ENCODE measurements around the gene SH2D3C. TPM values are rescaled to one million over a fixed set of nuclear protein-coding genes. Genes with fewer than 3 reads are reported as not detected.

SH2D3C gene
- total and polyA plus RNA-seq, 5 donors from 2014 or later = 17.7 to 39.3 (median 24.2) TPM

DNA sequence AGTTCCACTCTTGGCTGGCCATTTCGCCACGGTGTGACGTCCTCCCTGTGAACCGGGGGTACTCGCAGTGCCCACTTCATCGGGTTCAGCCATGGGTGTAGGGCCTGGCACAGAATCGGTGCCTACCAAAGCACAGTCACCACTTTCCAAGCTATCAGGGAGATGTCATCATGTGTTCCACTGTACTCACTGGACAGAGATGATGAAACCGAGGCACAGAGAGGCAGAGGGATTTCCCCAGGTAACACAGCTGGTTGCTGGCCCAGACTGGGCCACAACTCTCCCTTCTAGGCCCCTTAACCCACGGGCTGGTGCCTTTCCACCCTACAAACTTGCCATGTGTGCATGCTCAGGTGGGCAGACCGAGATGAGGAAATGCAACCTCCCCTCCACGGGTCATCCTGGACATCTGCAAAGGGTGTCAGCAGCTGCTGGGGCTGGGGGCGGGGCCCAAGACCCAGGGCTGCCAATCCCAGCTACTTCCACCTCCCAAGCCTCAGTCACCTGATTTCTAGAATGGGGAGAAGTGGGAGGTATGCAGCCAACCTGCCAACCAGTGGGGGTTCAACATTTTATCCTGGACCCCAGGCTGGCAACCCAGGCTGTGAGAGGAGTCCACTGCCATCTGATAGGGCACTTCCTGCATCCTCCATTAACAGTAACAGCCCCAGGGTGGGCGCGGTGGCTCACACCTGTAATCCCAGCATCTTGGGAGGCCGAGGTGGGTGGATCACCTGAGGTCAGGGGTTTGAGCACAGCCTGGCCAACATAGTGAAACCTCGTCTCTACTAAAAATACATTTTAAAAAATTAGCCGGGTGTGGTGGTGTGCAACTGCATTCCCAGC lies 893 bp upstream of the SH2D3C start:
- Histone ChIP-seq H3K4me3 (ENCODE audit: low read depth, low read length) (peak overlapping the region; percentile 61), H3K27ac (ENCODE audit: insufficient read depth, low read length, poor library complexity, severe bottlenecking) (peak overlapping the region; percentile 90), H3K36me3 (ENCODE audit: control insufficient read depth, insufficient read depth, low read length) (peaks cover 3% of the 10 kb centered on the region), H3K4me1 (ENCODE audit: control insufficient read depth, insufficient read depth, low read length, poor library complexity, severe bottlenecking) (peaks cover 85% of the 10 kb centered on the region), H3K9me3 (ENCODE audit: control insufficient read depth in 2 of 2, low read length in 2 of 2) (no peaks in the 10 kb centered on the region), H3K27me3 (ENCODE audit: control insufficient read depth, insufficient read depth, low read length) (no peaks in the 10 kb centered on the region)
- no peaks in the 10 kb centered on the region for H3K9me3 Mint-ChIP-seq
- H3K4me1 Mint-ChIP-seq = peaks cover 13 to 68% (median 42%) of the 10 kb centered on the region in 4 donors
- peak overlapping the region; percentile 96 to 100 (median 98) for H3K4me3 Mint-ChIP-seq
- H3K36me3 Mint-ChIP-seq = peaks cover 1% of the 10 kb centered on the region
- ATAC-seq (ENCODE audit: low read depth in 2 of 2) (peak; percentile 10 to 36), DNase-seq (peak in 2 of 3 donors; percentile 33 to 56)
- no peaks in the 10 kb centered on the region for H3K27me3 Mint-ChIP-seq
- peak overlapping the region; percentile 91 to 94 (median 93) for H3K27ac Mint-ChIP-seq

DNA sequence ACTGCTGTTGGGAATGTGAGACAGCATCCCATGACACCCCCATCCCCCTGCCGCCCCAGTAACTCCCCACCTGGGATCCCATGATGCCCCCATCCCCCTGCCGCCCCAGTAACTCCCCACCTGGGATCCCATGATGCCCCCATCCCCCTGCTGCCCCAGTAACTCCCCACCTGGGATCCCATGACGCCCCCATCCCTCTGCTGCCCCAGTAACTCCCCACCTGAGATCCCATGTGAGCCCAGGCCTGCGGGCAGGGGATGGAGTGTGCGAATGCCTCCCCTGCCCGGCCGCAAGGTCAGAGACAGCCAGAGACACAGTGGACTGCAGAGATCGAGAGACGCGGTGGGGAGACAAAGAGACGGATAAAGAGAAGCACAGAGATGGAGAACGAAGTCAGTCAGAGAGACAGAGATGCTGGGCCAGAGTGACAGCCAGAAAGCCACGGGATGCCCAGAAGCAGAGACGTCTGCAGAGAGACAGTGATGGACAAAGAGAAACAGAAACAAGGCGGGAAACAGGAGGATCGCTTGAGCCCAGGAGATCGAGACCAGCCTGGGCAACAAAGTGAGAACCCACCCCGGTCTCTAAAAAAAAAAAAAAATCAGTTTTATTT lies 992 bp downstream of the SH2D3C start:
- H3K4me3 Mint-ChIP-seq = peak overlapping the region; percentile 96 to 100 (median 98)
- peak overlapping the region; percentile 93 to 98 (median 95) for H3K27ac Mint-ChIP-seq
- peak overlapping the region; percentile 90 for H3K27ac ChIP-seq (ENCODE audit: insufficient read depth, low read length, poor library complexity, severe bottlenecking)
- no peaks in the 10 kb centered on the region for H3K9me3 Mint-ChIP-seq
- H3K36me3 Mint-ChIP-seq = peaks cover 9% of the 10 kb centered on the region
- no peaks in the 10 kb centered on the region for H3K27me3 Mint-ChIP-seq
- DNase-seq (peak in 1 of 3 donors; percentile 43), ATAC-seq (ENCODE audit: low read depth in 2 of 2) (no peak)
- H3K27me3 ChIP-seq (ENCODE audit: control insufficient read depth, insufficient read depth, low read length) = no peaks in the 10 kb centered on the region
- H3K4me1 ChIP-seq (ENCODE audit: control insufficient read depth, insufficient read depth, low read length, poor library complexity, severe bottlenecking) = peaks cover 72% of the 10 kb centered on the region
- H3K9me3 ChIP-seq (ENCODE audit: control insufficient read depth in 2 of 2, low read length in 2 of 2) = no peaks in the 10 kb centered on the region
- peaks cover 22% of the 10 kb centered on the region for H3K36me3 ChIP-seq (ENCODE audit: control insufficient read depth, insufficient read depth, low read length)
- H3K4me3 ChIP-seq (ENCODE audit: low read depth, low read length) = peak overlapping the region; percentile 94
- H3K4me1 Mint-ChIP-seq = peaks cover 13 to 67% (median 30%) of the 10 kb centered on the region in 4 donors

DNA sequence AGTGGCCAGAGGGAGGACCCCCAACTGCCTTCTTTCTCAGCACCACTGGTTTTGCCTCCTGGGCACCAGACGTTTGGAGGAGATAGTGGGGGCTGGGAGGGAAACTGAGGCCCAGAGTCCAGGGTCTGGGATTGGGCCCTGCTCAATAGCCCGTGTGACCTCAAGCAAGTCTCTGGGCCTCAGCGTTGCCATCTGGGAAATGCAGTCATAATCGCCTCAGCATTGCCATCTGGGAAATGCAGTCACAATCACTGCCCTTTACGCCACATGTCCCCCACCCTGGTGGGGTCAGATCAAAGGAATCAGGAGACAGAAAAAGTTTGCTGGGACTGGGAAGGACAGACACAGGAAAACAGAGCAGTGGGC lies 1.6 kb downstream of the SH2D3C start:
- H3K4me1 ChIP-seq (ENCODE audit: control insufficient read depth, insufficient read depth, low read length, poor library complexity, severe bottlenecking) = peaks cover 67% of the 10 kb centered on the region
- peaks cover 11 to 66% (median 28%) of the 10 kb centered on the region in 4 donors for H3K4me1 Mint-ChIP-seq
- peak overlapping the region; percentile 96 to 100 (median 98) for H3K4me3 Mint-ChIP-seq
- H3K27ac Mint-ChIP-seq = peak overlapping the region; percentile 93 to 98 (median 95)
- peaks cover 22% of the 10 kb centered on the region for H3K36me3 ChIP-seq (ENCODE audit: control insufficient read depth, insufficient read depth, low read length)
- peak overlapping the region; percentile 89 for H3K4me3 ChIP-seq (ENCODE audit: low read depth, low read length)
- ATAC-seq (ENCODE audit: low read depth in 2 of 2) (no peak), DNase-seq (peak in 1 of 3 donors; percentile 40)
- H3K9me3 ChIP-seq (ENCODE audit: control insufficient read depth in 2 of 2, low read length in 2 of 2) = no peaks in the 10 kb centered on the region
- H3K9me3 Mint-ChIP-seq = no peaks in the 10 kb centered on the region
- H3K27me3 Mint-ChIP-seq = no peaks in the 10 kb centered on the region
- peaks cover 9% of the 10 kb centered on the region for H3K36me3 Mint-ChIP-seq
- no peaks in the 10 kb centered on the region for H3K27me3 ChIP-seq (ENCODE audit: control insufficient read depth, insufficient read depth, low read length)
- H3K27ac ChIP-seq (ENCODE audit: insufficient read depth, low read length, poor library complexity, severe bottlenecking) = peak overlapping the region; percentile 90

DNA sequence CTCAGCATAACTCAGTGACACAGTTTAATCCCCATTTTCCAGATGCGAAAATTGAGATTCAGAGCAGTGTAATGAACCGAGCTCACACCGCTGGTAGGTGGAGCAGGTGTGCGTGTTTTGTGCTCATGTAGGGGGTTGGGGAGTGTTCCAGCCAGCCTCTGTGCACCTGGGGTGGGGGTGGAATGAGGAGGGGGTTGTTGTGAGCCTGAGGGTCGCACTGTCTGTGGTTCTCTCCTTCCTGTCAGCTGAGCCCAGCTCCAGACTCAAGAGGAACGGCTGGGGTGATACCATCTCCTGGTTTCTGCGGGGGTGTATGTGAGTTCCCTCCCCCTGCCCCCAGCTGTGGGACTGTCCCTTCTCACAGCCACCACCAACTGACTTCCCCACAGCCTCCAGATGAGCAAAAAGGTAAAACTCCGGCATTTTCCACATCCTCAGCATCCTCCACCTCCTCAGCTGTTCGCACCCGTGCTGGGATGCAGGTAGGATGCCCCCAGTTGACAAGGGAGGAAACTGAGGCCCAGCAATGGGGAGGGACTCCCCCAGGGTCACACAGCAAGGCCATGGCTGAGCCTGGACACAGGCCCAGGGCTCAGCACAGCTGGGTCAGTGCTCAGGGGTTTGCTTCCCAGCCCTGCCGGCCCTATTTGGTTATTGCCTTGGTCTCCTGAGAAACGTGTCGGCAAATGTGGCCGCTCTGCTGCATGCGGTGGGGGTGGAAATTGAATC lies 2.1 kb downstream of the SH2D3C start:
- ATAC-seq (ENCODE audit: low read depth in 2 of 2) (peak; percentile 63 to 67), DNase-seq (peak; percentile 55 to 95 (median 83))
- Mint-ChIP-seq H3K4me1 (peaks cover 6 to 66% (median 26%) of the 10 kb centered on the region in 4 donors), H3K27ac (peak overlapping the region; percentile 93 to 98 (median 95)), H3K4me3 (peak overlapping the region; percentile 96 to 100 (median 98)), H3K27me3 (no peaks in the 10 kb centered on the region), H3K9me3 (no peaks in the 10 kb centered on the region), H3K36me3 (peaks cover 9% of the 10 kb centered on the region)
- no peaks in the 10 kb centered on the region for H3K9me3 ChIP-seq (ENCODE audit: control insufficient read depth in 2 of 2, low read length in 2 of 2)
- H3K4me3 ChIP-seq (ENCODE audit: low read depth, low read length) = peak overlapping the region; percentile 89
- peaks cover 67% of the 10 kb centered on the region for H3K4me1 ChIP-seq (ENCODE audit: control insufficient read depth, insufficient read depth, low read length, poor library complexity, severe bottlenecking)
- peaks cover 22% of the 10 kb centered on the region for H3K36me3 ChIP-seq (ENCODE audit: control insufficient read depth, insufficient read depth, low read length)
- H3K27me3 ChIP-seq (ENCODE audit: control insufficient read depth, insufficient read depth, low read length) = no peaks in the 10 kb centered on the region
- peak overlapping the region; percentile 90 for H3K27ac ChIP-seq (ENCODE audit: insufficient read depth, low read length, poor library complexity, severe bottlenecking)

DNA sequence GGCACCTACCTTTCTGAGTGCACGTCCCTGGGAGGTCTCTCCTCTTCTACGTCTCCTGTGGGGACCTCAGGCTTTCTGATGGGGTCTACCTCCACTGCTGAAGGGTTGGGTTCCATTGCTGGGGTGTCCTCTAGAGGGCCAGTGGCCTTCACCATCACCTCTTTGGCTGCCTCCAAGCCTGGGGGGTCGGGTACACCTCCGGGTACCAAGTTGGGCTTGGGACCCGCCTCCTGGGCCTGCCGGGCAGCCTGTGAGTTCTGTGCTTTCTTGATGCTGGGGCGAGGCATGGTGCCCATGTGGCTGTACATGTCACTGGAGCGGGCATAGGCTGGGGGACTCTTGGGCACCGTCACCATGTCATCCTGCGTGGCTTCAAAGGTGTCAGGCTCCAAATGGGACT lies 4.5 kb downstream of the SH2D3C start:
- Mint-ChIP-seq H3K27ac (peak overlapping the region in 2 of 3 donors; percentile 36 to 83), H3K4me3 (peak overlapping the region in 3 of 4 donors; percentile 54 to 94 (median 66)), H3K4me1 (peaks cover 5 to 68% (median 30%) of the 10 kb centered on the region in 4 donors), H3K36me3 (peaks cover 11% of the 10 kb centered on the region), H3K27me3 (no peaks in the 10 kb centered on the region), H3K9me3 (no peaks in the 10 kb centered on the region)
- H3K27me3 ChIP-seq (ENCODE audit: control insufficient read depth, insufficient read depth, low read length) = no peaks in the 10 kb centered on the region
- H3K4me1 ChIP-seq (ENCODE audit: control insufficient read depth, insufficient read depth, low read length, poor library complexity, severe bottlenecking) = peaks cover 68% of the 10 kb centered on the region
- H3K27ac ChIP-seq (ENCODE audit: insufficient read depth, low read length, poor library complexity, severe bottlenecking) = no peak overlapping the region
- ATAC-seq (ENCODE audit: low read depth in 2 of 2) = no peak
- H3K9me3 ChIP-seq (ENCODE audit: control insufficient read depth in 2 of 2, low read length in 2 of 2) = no peaks in the 10 kb centered on the region
- H3K4me3 ChIP-seq (ENCODE audit: low read depth, low read length) = no peak overlapping the region
- H3K36me3 ChIP-seq (ENCODE audit: control insufficient read depth, insufficient read depth, low read length) = peaks cover 22% of the 10 kb centered on the region
- no peak for DNase-seq

DNA sequence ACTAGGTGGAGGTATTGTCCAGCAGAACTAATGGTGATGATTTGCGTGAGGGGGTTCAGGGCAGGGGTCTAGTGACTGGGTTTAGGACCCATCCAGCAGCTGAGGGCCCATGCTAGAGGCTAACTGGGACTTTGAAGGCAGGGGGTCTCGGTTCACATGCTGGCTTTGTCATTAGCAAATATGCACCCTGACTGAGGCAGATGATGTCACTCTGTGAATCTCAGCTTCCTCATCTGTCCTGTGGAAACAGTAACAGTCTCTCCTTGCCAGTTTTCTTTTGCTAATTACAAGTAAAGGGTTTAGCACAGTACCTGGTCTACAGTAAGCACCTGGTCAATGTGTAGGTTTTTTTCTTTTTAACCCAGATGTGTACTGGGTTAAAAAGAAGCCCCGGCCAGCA lies 5.2 kb downstream of the SH2D3C start:
- no peaks in the 10 kb centered on the region for H3K9me3 ChIP-seq (ENCODE audit: control insufficient read depth in 2 of 2, low read length in 2 of 2)

DNA sequence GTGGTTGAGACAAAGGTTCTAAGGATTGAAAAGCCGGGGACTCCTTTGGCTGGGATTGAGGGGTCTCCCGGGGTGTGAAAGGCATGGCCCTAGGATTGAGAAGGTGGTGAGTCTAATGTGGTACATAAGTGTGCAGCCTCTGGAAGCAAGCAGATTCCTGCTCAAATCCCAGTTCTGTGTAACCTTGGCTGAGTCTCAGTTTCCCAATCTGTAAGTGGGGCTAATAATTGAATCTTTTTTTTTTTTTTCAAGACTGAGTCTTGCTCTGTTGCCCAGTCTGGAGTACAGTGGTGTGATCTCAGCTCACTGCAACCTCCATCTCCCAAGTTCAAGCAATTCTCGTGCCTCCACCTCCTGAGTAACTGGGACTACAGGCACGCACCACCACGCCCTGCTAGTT lies 5.9 kb downstream of the SH2D3C start:
- H3K9me3 Mint-ChIP-seq = no peaks in the 10 kb centered on the region
- H3K27ac Mint-ChIP-seq = peak overlapping the region in 2 of 3 donors; percentile 55 to 65
- Histone ChIP-seq H3K27me3 (ENCODE audit: control insufficient read depth, insufficient read depth, low read length) (no peaks in the 10 kb centered on the region), H3K27ac (ENCODE audit: insufficient read depth, low read length, poor library complexity, severe bottlenecking) (peak overlapping the region; percentile 97), H3K36me3 (ENCODE audit: control insufficient read depth, insufficient read depth, low read length) (peaks cover 22% of the 10 kb centered on the region), H3K4me3 (ENCODE audit: low read depth, low read length) (no peak overlapping the region), H3K9me3 (ENCODE audit: control insufficient read depth in 2 of 2, low read length in 2 of 2) (no peaks in the 10 kb centered on the region), H3K4me1 (ENCODE audit: control insufficient read depth, insufficient read depth, low read length, poor library complexity, severe bottlenecking) (peaks cover 74% of the 10 kb centered on the region)
- H3K36me3 Mint-ChIP-seq = peaks cover 15% of the 10 kb centered on the region
- ATAC-seq (ENCODE audit: low read depth in 2 of 2) (no peak), DNase-seq (no peak)
- no peaks in the 10 kb centered on the region for H3K27me3 Mint-ChIP-seq
- H3K4me1 Mint-ChIP-seq = peaks cover 2 to 78% (median 34%) of the 10 kb centered on the region in 4 donors
- peak overlapping the region; percentile 46 to 94 (median 86) for H3K4me3 Mint-ChIP-seq

More for the DNA sequence above, 5.2 kb downstream of the SH2D3C start:
- Mint-ChIP-seq H3K27me3 (no peaks in the 10 kb centered on the region), H3K9me3 (no peaks in the 10 kb centered on the region), H3K4me3 (peak overlapping the region in 3 of 4 donors; percentile 11 to 94 (median 79)), H3K36me3 (peaks cover 15% of the 10 kb centered on the region), H3K4me1 (peaks cover 5 to 74% (median 33%) of the 10 kb centered on the region in 4 donors), H3K27ac (peak overlapping the region; percentile 55 to 80 (median 65))
- Histone ChIP-seq H3K27me3 (ENCODE audit: control insufficient read depth, insufficient read depth, low read length) (no peaks in the 10 kb centered on the region), H3K27ac (ENCODE audit: insufficient read depth, low read length, poor library complexity, severe bottlenecking) (no peak overlapping the region), H3K36me3 (ENCODE audit: control insufficient read depth, insufficient read depth, low read length) (peaks cover 22% of the 10 kb centered on the region), H3K4me3 (ENCODE audit: low read depth, low read length) (no peak overlapping the region), H3K4me1 (ENCODE audit: control insufficient read depth, insufficient read depth, low read length, poor library complexity, severe bottlenecking) (peaks cover 68% of the 10 kb centered on the region)
- DNase-seq (no peak), ATAC-seq (ENCODE audit: low read depth in 2 of 2) (no peak)

Measured in CD4-positive, CD25-positive, alpha-beta regulatory T cell (primary cell).